NB4 (cell line): Measurements from ENCODE around the gene ARL5B.

ENCODE experiments used
- MAX ChIP-seq: IDR thresholded peaks from 2 replicates; pipeline ENCODE4 v1.6.1; 2011; ENCODE audit warnings: low read depth, low read length
- POLR2A ChIP-seq: IDR thresholded peaks from 2 replicates; pipeline ENCODE4 v1.6.1; 2011; ENCODE audit warnings: mild to moderate bottlenecking; ENCODE audit not compliant: insufficient read length; ENCODE audit errors: extremely low read depth
- TF ChIP-seq, protein P1 (sequence below): IDR thresholded peaks from one replicate; pipeline ENCODE4 v1.5.1; 2012; ENCODE audit warnings: low read depth, low read length

GRCh38 chr10:18687195-18687594 lies 28.0 kb downstream of the ARL5B start:
- TF ChIP-seq, protein P1, sequence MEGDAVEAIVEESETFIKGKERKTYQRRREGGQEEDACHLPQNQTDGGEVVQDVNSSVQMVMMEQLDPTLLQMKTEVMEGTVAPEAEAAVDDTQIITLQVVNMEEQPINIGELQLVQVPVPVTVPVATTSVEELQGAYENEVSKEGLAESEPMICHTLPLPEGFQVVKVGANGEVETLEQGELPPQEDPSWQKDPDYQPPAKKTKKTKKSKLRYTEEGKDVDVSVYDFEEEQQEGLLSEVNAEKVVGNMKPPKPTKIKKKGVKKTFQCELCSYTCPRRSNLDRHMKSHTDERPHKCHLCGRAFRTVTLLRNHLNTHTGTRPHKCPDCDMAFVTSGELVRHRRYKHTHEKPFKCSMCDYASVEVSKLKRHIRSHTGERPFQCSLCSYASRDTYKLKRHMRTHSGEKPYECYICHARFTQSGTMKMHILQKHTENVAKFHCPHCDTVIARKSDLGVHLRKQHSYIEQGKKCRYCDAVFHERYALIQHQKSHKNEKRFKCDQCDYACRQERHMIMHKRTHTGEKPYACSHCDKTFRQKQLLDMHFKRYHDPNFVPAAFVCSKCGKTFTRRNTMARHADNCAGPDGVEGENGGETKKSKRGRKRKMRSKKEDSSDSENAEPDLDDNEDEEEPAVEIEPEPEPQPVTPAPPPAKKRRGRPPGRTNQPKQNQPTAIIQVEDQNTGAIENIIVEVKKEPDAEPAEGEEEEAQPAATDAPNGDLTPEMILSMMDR: no peak
- TF ChIP-seq POLR2A: no peak
- TF ChIP-seq MAX: no peak
